Measurements from ENCODE around the gene KLHL13. TPM values are rescaled to one million over a fixed set of nuclear protein-coding genes. Genes with fewer than 3 reads are reported as not detected.

KLHL13 gene
- total and polyA plus RNA-seq, 4 donors: 0.47 to 7.9 (median 2.4) TPM

DNA sequence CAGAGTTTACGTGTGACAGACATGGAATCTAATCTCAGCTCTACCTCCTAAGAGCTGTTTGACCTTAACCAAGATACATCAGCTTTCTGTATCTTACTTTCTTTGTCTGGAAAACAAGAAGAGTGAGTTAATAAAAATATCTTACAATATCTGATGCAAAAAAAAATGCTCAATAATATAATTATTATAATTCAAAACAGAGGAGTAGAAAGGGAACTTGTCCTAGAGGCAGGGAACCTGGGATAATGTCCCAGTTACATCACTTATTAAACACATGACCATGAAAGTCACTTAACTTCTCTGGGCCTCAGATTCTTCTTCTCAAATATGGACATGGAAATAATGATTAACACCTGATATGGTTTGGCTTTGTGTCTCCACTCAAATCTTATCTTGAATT lies 256.1 kb downstream of the KLHL13 start:
- WGBS, 2 donors: 67 to 94% methylated on average over 1 of the region's 1 CpG

GRCh38 chrX:117854806-117855205 lies 261.8 kb downstream of the KLHL13 start:
- no peak overlapping the region for H3K4me3 ChIP-seq
- no peak for ATAC-seq (ENCODE audit: insufficient read depth, low FRiP score)

More for the DNA sequence above, 256.1 kb downstream of the KLHL13 start:
- no peak for TF ChIP-seq CTCF (IDR thresholded peaks at IDR 0.05; ENCODE audit: control extremely low read depth, extremely low read depth)
- H3K4me3 ChIP-seq: no peak overlapping the region
- no peak for DNase-seq
- no peaks in the 10 kb centered on the region for H3K27me3 ChIP-seq (ENCODE audit: control insufficient read depth in 3 of 3, insufficient read depth in 3 of 3, low read length in 2 of 3)
- no peaks in the 10 kb centered on the region for H3K36me3 ChIP-seq (ENCODE audit: control insufficient read depth in 4 of 4, insufficient read depth in 4 of 4, low read length in 4 of 4)
- no peaks in the 10 kb centered on the region for H3K9me3 ChIP-seq (ENCODE audit: control insufficient read depth in 4 of 4, insufficient read depth in 3 of 4, low read length in 3 of 4)
- no peak for ATAC-seq (ENCODE audit: insufficient read depth, low FRiP score)
- H3K9ac ChIP-seq (ENCODE audit: insufficient read depth in 1 of 2, low read length in 2 of 2): no peak overlapping the region
- H3K27ac ChIP-seq (ENCODE audit: low read depth in 1 of 2, low read length in 1 of 2): no peak overlapping the region
- no peaks in the 10 kb centered on the region for H3K4me1 ChIP-seq (ENCODE audit: control insufficient read depth in 5 of 5, insufficient read depth in 5 of 5, low read length in 5 of 5)

GRCh38 chrX:117851025-117851424 lies 265.6 kb downstream of the KLHL13 start:
- Histone ChIP-seq H3K27me3 (ENCODE audit: control insufficient read depth in 3 of 3, insufficient read depth in 3 of 3, low read length in 2 of 3) (no peaks in the 10 kb centered on the region), H3K9me3 (ENCODE audit: control insufficient read depth in 4 of 4, insufficient read depth in 3 of 4, low read length in 3 of 4) (no peaks in the 10 kb centered on the region), H3K4me3 (no peak overlapping the region), H3K4me1 (ENCODE audit: control insufficient read depth in 5 of 5, insufficient read depth in 5 of 5, low read length in 5 of 5) (no peaks in the 10 kb centered on the region), H3K36me3 (ENCODE audit: control insufficient read depth in 4 of 4, insufficient read depth in 4 of 4, low read length in 4 of 4) (no peaks in the 10 kb centered on the region), H3K27ac (ENCODE audit: low read depth in 1 of 2, low read length in 1 of 2) (no peak overlapping the region), H3K9ac (ENCODE audit: insufficient read depth in 1 of 2, low read length in 2 of 2) (no peak overlapping the region)
- no peak for TF ChIP-seq CTCF (IDR thresholded peaks at IDR 0.05; ENCODE audit: control extremely low read depth, extremely low read depth)
- WGBS, 2 donors: 81 to 100% methylated on average over 2 of the region's 2 CpGs
- no peak for DNase-seq
- ATAC-seq (ENCODE audit: insufficient read depth, low FRiP score): no peak

More at GRCh38 chrX:117854806-117855205, 261.8 kb downstream of the KLHL13 start:
- DNase-seq: no peak
- Histone ChIP-seq H3K9me3 (ENCODE audit: control insufficient read depth in 4 of 4, insufficient read depth in 3 of 4, low read length in 3 of 4) (no peaks in the 10 kb centered on the region), H3K27ac (ENCODE audit: low read depth in 1 of 2, low read length in 1 of 2) (no peak overlapping the region), H3K36me3 (ENCODE audit: control insufficient read depth in 4 of 4, insufficient read depth in 4 of 4, low read length in 4 of 4) (no peaks in the 10 kb centered on the region), H3K4me1 (ENCODE audit: control insufficient read depth in 5 of 5, insufficient read depth in 5 of 5, low read length in 5 of 5) (no peaks in the 10 kb centered on the region), H3K27me3 (ENCODE audit: control insufficient read depth in 3 of 3, insufficient read depth in 3 of 3, low read length in 2 of 3) (no peaks in the 10 kb centered on the region), H3K9ac (ENCODE audit: insufficient read depth in 1 of 2, low read length in 2 of 2) (no peak overlapping the region)
- no peak for TF ChIP-seq CTCF (IDR thresholded peaks at IDR 0.05; ENCODE audit: control extremely low read depth, extremely low read depth)
- WGBS, 2 donors: 55 to 69% methylated on average over 2 of the region's 2 CpGs

Small RNAs within 50 kb of the gene (small RNA-seq; reads per million reads assigned to genes)
- not detected for gene RF00019 (ENCODE audit: low replicate concordance)
- not detected for gene TUBB4BP3 (ENCODE audit: low replicate concordance)

Other genes with a start within 250 kb of the KLHL13 start
- 10 to 100 TPM; 13.6 to 15.8 TPM for gene WDR44, start 229.3 kb upstream of the KLHL13 start, total RNA-seq
- 1 to 10 TPM; 3.0 to 6.9 TPM for gene WDR44, start 229.3 kb upstream of the KLHL13 start, polyA plus RNA-seq